ENCODE data around the gene MYO1H. TPM values are rescaled to one million over a fixed set of nuclear protein-coding genes. Genes with fewer than 3 reads are reported as not detected.
"Not testable (repeated sequence)": the region's sequence is repeated elsewhere in the genome, so short reads cannot be mapped to it uniquely, and the experiment has no call there.

Gene MYO1H
- total RNA-seq, 4 donors from 2014 or later = 0.38 TPM; not detected in 3

DNA sequence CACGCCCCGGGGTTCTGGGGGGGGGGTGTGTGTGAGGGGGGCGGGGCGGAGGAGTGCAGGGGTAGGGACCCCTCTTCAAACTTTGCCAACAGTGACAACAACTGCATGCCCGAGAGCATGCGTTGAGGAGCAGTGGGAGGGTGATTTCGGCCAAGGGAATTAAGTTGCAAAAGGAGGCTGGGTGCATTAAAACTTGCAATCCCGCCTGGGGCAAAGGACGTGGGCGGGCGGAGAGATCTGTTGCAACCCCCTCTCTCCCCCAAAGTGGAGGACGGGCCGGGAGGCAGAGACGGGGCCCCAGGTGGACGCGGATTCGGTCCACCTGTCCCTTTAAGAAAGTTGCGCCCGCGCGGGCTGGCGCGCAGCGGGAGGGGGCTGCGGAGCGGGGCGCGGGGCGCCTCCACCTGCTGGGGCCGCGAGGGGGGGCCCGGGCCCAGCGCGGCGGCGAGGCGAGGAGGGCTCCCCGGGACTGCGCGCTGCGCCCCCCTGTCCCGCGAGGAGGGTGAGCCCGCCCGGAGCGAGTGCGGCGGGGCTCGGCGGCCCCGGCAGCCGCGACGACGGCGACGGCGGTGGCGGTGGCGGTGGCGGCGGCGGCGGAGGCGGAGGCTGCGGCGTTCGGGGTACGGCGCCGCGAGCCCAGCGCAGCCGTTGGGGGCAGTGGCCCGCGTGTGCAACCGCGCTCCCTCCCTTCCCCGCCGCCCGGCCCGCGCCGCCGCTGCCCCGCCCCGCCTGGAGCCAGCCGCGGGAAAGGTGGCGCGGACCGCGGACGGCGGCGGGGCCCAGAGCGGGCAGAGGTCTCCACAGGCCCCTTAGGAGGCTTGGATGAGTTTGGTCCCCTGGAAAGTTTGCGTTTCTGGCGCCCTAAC is 38.1 kb upstream of the MYO1H start:
- Histone ChIP-seq H3K27me3 (peaks cover 43% of the 10 kb centered on the region), H3K9me3 (no peaks in the 10 kb centered on the region), H3K27ac (no peak overlapping the region), H3K4me1 (peaks cover 15% of the 10 kb centered on the region), H3K4me3 (peak overlapping the region; percentile 57), H3K36me3 (no peaks in the 10 kb centered on the region)
- no peak for DNase-seq (ENCODE audit: low spot score in 2 of 2)
- TF ChIP-seq POLR2AphosphoS5 (IDR thresholded peaks at IDR 0.05) = no peak
- no peak for TF ChIP-seq EP300 (IDR thresholded peaks at IDR 0.05)
- TF ChIP-seq, protein P1, sequence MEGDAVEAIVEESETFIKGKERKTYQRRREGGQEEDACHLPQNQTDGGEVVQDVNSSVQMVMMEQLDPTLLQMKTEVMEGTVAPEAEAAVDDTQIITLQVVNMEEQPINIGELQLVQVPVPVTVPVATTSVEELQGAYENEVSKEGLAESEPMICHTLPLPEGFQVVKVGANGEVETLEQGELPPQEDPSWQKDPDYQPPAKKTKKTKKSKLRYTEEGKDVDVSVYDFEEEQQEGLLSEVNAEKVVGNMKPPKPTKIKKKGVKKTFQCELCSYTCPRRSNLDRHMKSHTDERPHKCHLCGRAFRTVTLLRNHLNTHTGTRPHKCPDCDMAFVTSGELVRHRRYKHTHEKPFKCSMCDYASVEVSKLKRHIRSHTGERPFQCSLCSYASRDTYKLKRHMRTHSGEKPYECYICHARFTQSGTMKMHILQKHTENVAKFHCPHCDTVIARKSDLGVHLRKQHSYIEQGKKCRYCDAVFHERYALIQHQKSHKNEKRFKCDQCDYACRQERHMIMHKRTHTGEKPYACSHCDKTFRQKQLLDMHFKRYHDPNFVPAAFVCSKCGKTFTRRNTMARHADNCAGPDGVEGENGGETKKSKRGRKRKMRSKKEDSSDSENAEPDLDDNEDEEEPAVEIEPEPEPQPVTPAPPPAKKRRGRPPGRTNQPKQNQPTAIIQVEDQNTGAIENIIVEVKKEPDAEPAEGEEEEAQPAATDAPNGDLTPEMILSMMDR (IDR thresholded peaks at IDR 0.05) = no peak
- no peak for TF ChIP-seq POLR2A (IDR thresholded peaks at IDR 0.05)
- 0% methylated on average over 29 of the region's 99 CpGs for WGBS

DNA sequence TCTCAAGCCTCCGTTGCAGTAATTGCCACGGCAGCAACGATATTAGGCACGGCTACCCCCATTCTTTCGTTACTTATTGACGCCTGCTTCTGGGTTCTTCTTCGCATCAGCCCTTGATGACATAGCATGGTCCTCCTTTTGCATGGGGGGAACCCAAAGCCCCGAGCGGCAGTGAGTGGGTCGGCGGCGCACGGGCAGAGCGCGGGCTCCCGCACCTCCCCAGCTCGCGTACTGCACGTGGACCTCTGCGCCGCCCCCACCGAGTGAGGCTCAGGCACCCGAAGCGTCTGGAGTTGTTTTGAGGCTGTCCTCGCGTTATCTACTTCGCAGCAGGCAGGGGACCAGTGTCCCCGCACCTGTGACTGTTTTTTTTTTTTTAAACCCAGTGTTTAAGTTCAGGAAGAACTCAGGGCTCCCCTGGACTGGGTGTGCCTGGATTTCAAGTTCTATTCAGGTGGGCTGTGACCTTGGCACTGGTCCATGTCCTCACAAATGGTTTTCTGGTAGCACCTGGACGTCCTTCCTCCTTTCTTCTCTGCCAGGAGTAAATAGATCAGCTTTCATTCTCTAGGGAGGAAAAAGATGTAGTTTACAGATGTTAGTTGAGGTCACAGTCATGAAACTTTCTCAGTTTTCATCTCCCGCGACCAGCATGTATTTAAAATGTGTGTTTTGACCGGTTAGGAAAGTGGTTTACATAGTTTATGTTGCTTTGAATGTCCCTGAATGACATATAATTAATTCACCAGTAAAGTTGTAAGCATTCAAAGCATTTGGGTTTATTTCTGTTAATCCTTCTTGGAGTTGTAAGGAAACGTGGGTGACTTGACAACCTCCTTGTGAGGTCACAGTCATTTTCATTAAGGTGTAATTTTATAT is 37.2 kb upstream of the MYO1H start:
- Histone ChIP-seq H3K36me3 (no peaks in the 10 kb centered on the region), H3K4me1 (peaks cover 15% of the 10 kb centered on the region), H3K4me3 (peak overlapping the region; percentile 57), H3K9me3 (no peaks in the 10 kb centered on the region), H3K27me3 (peaks cover 43% of the 10 kb centered on the region), H3K27ac (no peak overlapping the region)
- TF ChIP-seq POLR2AphosphoS5 (IDR thresholded peaks at IDR 0.05) = no peak
- TF ChIP-seq EP300 (IDR thresholded peaks at IDR 0.05) = no peak
- TF ChIP-seq, protein P1 (IDR thresholded peaks at IDR 0.05) = no peak
- TF ChIP-seq POLR2A (IDR thresholded peaks at IDR 0.05) = no peak
- 12% methylated on average over 33 of the region's 33 CpGs for WGBS
- DNase-seq (ENCODE audit: low spot score in 2 of 2) = no peak

DNA sequence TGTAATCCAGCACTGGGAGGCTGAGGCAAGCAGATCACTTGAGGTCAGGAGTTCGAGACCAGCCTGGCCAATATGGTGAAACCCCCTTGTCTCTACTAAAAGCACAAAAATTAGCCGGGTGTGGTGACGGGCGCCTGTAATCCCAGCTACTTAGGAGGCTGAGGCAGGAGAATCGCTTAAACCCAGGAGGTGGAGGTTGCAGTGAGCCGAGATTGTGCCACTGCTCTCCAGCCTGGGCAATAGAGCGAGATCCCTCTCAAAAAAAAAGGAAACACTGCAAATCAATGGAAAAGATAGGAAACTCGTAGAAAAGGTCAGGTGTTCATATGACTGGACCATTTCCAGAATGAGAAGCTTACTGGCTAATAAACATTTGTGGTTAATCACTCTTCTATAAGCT is 26.4 kb upstream of the MYO1H start:
- H3K9me3 ChIP-seq; H3K36me3 ChIP-seq; DNase-seq (ENCODE audit: low spot score in 2 of 2); H3K4me3 ChIP-seq; H3K4me1 ChIP-seq; H3K27ac ChIP-seq: not testable (repeated sequence)
- H3K27me3 ChIP-seq = peaks cover 30% of the 10 kb centered on the region
- 89% methylated on average over 8 of the region's 8 CpGs for WGBS

DNA sequence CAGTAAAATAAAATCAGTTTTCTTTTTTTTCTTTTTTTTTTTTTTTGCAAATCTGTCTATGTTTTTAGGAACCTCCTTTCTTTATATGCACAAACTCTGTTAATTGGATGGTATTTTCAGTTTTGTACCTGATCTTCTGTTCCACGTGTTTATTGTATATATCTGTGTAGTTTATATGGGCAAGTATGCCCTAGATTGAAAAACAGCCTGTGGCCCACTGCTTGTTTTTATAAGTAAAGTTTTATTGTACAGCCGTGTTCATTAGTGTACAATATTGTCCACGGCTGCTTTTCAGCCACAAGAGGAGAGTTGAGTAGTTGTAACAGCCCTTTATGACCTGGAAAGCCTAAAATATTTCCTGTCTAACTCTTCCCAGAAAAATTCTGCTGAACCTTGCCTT is 18.7 kb upstream of the MYO1H start:
- no peaks in the 10 kb centered on the region for H3K9me3 ChIP-seq
- no peaks in the 10 kb centered on the region for H3K27me3 ChIP-seq
- no peak for DNase-seq (ENCODE audit: low spot score in 2 of 2)
- 87% methylated on average over 3 of the region's 3 CpGs for WGBS
- H3K4me1 ChIP-seq = no peaks in the 10 kb centered on the region
- H3K27ac ChIP-seq = no peak overlapping the region
- H3K36me3 ChIP-seq = no peaks in the 10 kb centered on the region
- no peak overlapping the region for H3K4me3 ChIP-seq
- TF ChIP-seq POLR2AphosphoS5 (IDR thresholded peaks at IDR 0.05) (no peak), POLR2A (IDR thresholded peaks at IDR 0.05) (no peak), EP300 (IDR thresholded peaks at IDR 0.05) (no peak)
- TF ChIP-seq, protein P1 (IDR thresholded peaks at IDR 0.05) = no peak

DNA sequence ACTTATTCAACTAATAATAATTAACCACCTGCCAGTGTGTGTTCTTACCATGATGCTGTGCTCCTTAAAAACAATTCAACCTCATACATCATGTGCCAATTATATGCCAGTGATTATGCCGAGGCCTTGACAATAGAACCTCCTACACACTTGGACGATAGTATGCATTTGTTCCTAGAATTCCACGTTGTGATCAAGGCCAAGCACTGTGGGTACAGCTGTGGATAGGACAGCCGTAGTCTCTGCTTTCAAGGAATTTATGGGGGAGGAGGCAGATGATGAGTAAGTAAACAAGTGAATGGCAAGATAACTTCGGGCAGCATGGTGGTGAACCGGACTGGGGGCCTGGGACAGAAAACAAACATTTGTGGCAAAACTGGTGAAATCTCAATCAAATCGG is 18.0 kb upstream of the MYO1H start:
- Histone ChIP-seq H3K9me3 (no peaks in the 10 kb centered on the region), H3K36me3 (no peaks in the 10 kb centered on the region), H3K4me1 (no peaks in the 10 kb centered on the region), H3K27ac (no peak overlapping the region), H3K4me3 (no peak overlapping the region), H3K27me3 (no peaks in the 10 kb centered on the region)
- TF ChIP-seq POLR2AphosphoS5 (IDR thresholded peaks at IDR 0.05) (no peak), EP300 (IDR thresholded peaks at IDR 0.05) (no peak), POLR2A (IDR thresholded peaks at IDR 0.05) (no peak)
- TF ChIP-seq, protein P1 (IDR thresholded peaks at IDR 0.05) = no peak
- no peak for DNase-seq (ENCODE audit: low spot score in 2 of 2)
- 66% methylated on average over 7 of the region's 7 CpGs for WGBS
